ENCODE results near the gene VKORC1L1.
"Not testable (repeated sequence)": the region's sequence is repeated elsewhere in the genome, so short reads cannot be mapped to it uniquely, and the experiment has no call there.

VKORC1L1 gene

GRCh38 chr7:65937296-65937695 lies 64.4 kb downstream of the VKORC1L1 start:
- no peak for DNase-seq (ENCODE audit: low read depth, low spot score)

GRCh38 chr7:65938336-65938895 lies 65.5 kb downstream of the VKORC1L1 start:
- DNase-seq (ENCODE audit: low read depth, low spot score), result no peak

GRCh38 chr7:65945787-65946186 lies 72.9 kb downstream of the VKORC1L1 start:
- not testable (repeated sequence) for DNase-seq (ENCODE audit: low read depth, low spot score)

- DNase-seq (ENCODE audit: low read depth, low spot score), result no peak
Observed at GRCh38 chr7:65946904-65947303, 74.0 kb downstream of the VKORC1L1 start.

GRCh38 chr7:65951837-65952578 lies 79.1 kb downstream of the VKORC1L1 start:
- no peak for DNase-seq (ENCODE audit: low read depth, low spot score)

GRCh38 chr7:65953001-65953720 lies 80.3 kb downstream of the VKORC1L1 start:
- DNase-seq (ENCODE audit: low read depth, low spot score), result no peak

GRCh38 chr7:65953890-65954450 lies 81.1 kb downstream of the VKORC1L1 start:
- no peak for DNase-seq (ENCODE audit: low read depth, low spot score)

GRCh38 chr7:65955718-65956117 lies 82.8 kb downstream of the VKORC1L1 start:
- DNase-seq (ENCODE audit: low read depth, low spot score), result no peak

GRCh38 chr7:65960351-65961074 lies 87.6 kb downstream of the VKORC1L1 start:
- no peak for DNase-seq (ENCODE audit: low read depth, low spot score)

- no peak for DNase-seq (ENCODE audit: low read depth, low spot score)
Observed at GRCh38 chr7:65962033-65962432, 89.2 kb downstream of the VKORC1L1 start.

- DNase-seq (ENCODE audit: low read depth, low spot score), result not testable (repeated sequence)
Observed at GRCh38 chr7:65964671-65965070, 91.8 kb downstream of the VKORC1L1 start.

GRCh38 chr7:65966146-65966545 lies 93.3 kb downstream of the VKORC1L1 start:
- no peak for DNase-seq (ENCODE audit: low read depth, low spot score)

- DNase-seq (ENCODE audit: low read depth, low spot score), result no peak
Observed at GRCh38 chr7:65967361-65968155, 94.7 kb downstream of the VKORC1L1 start.

- no peak for DNase-seq (ENCODE audit: low read depth, low spot score)
Observed at GRCh38 chr7:65968256-65969185, 95.6 kb downstream of the VKORC1L1 start.

GRCh38 chr7:65971021-65971420 lies 98.1 kb downstream of the VKORC1L1 start:
- no peak for DNase-seq (ENCODE audit: low read depth, low spot score)

- no peak for DNase-seq (ENCODE audit: low read depth, low spot score)
Observed at GRCh38 chr7:65972976-65973375, 100.1 kb downstream of the VKORC1L1 start.

- DNase-seq (ENCODE audit: low read depth, low spot score), result no peak
Observed at GRCh38 chr7:65974191-65974801, 101.4 kb downstream of the VKORC1L1 start.

GRCh38 chr7:65974876-65975275 lies 102.0 kb downstream of the VKORC1L1 start:
- DNase-seq (ENCODE audit: low read depth, low spot score), result no peak

GRCh38 chr7:65975814-65976445 lies 103.1 kb downstream of the VKORC1L1 start:
- no peak for DNase-seq (ENCODE audit: low read depth, low spot score)
